GM18508 (cell line): ENCODE measurements around the gene SRGAP1.
"Not testable (repeated sequence)": the region's sequence is repeated elsewhere in the genome, so short reads cannot be mapped to it uniquely, and the experiment has no call there.

Experiments
- ATAC-seq: cut with Tn5 transposase; IDR thresholded peaks from one replicate; pipeline ENCODE4 v1.9.1; 2021; ENCODE audit warnings: moderate number of reproducible peaks; ENCODE audit not compliant: insufficient read depth, unreplicated experiment

Gene SRGAP1

GRCh38 chr12:64092507-64093196, 248.2 kb downstream of the SRGAP1 start:
- ATAC-seq, result no peak

DNA sequence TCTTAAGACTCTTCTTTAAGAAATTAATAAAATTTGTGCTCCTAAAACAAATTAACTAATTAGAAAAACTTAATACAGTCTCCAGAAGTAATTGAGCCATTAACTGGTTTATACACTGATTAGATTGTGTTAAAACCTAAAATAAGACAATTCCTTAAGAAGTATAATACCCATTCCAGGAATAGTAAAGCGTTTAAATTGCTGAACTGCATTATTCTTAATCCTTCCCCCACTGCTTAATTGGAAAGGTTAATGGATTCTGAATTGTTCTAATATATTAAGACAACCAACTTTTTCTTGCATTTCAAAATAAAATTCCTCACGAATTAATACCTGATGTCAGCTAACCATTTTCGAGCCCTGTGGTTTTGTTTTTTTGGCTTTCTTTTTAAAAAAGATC, 249.2 kb downstream of the SRGAP1 start:
- no peak for ATAC-seq

GRCh38 chr12:64097366-64098105, 253.0 kb downstream of the SRGAP1 start:
- ATAC-seq, result no peak

DNA sequence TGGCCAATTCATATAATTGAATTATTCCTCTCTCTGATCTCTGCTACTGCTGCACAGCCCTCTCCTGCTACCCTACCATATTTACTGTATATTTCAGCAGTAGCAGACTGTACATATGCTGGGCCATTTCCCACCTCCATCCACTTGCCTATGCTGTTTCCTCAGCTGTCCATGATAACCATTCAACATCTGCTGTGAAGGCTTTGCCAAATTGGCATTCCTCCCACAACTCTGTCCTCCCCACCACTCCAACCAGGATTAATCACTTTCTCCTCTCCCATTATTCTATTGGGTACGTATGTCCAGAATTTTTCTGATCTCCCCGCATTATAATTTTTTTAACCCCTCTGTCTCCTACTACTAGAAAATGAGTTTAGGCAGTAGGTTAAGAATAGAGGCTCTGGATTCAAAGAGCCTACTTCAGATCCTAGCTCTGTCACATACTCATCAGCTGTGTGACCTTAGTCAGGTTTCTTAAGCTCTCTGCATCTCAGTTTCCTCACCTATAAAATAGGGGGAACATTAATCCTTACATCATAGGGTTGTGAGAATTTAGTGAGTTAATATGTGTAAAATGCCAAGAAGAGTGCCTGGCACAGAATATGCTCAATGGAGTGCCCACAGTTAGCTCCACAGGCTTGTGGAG, 254.3 kb downstream of the SRGAP1 start:
- no peak for ATAC-seq

DNA sequence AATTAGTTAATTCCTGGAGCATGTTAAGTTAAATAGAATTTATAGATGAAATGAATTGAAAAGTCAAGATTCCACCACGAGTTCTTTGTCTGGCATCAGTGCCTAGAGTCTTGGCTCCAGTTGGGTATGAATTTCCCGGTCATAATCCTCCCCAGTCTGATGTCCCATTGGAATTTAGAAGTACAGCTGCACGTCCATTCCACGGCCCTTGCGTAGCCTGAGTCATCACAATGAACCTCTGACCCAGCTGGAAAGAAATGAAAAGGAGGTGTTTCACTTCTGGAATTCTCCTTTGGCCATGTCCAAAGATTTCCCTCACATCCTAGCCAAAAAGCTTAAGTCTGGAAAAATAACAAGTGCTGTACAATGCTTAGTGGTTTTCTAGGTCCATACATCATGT, 254.9 kb downstream of the SRGAP1 start:
- no peak for ATAC-seq

- ATAC-seq, result no peak
Measured at GRCh38 chr12:64102339-64102738, 257.8 kb downstream of the SRGAP1 start.

- ATAC-seq, result no peak
Measured at GRCh38 chr12:64103825-64104740, 259.6 kb downstream of the SRGAP1 start.

- no peak for ATAC-seq
Measured at GRCh38 chr12:64105026-64105425, 260.5 kb downstream of the SRGAP1 start.

DNA sequence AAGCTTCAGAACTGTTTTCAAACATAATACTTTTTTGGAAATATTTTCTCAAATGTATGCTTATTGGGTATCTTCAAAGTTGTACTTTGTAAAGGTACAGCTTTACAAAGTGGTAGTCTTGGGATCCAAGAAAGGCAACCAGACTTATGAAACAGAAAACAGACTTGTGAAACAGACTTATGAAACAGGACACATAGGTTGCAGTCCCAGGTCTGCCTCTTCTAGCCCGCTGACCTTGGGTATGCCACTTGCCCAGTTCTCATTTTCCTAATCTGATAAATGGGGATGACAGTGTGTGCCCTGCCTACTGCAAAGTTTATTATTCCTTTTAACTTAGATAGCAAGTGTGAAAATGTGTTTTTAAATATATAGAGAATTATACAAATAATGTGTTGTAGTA, 263.3 kb downstream of the SRGAP1 start:
- no peak for ATAC-seq

DNA sequence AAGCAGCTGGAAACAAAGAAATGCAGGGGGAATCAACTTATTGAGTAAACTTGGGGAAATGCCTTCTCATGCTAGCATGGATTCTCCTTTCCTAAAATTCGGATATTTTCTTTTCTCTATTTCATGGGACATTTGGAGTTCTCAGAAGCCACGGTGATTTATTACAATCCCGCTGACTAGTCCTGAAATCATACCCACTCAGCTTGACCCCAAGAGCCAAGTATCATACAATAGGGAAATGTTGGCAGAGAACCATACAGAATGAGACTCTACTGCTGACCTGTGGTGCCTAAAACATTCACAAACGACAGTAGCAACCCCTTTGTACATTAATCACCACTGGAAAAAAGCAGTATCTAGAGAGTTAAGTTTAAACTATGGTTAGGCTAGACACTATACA, 265.2 kb downstream of the SRGAP1 start:
- no peak for ATAC-seq

- no peak for ATAC-seq
Measured at GRCh38 chr12:64110864-64111263, 266.4 kb downstream of the SRGAP1 start.

DNA sequence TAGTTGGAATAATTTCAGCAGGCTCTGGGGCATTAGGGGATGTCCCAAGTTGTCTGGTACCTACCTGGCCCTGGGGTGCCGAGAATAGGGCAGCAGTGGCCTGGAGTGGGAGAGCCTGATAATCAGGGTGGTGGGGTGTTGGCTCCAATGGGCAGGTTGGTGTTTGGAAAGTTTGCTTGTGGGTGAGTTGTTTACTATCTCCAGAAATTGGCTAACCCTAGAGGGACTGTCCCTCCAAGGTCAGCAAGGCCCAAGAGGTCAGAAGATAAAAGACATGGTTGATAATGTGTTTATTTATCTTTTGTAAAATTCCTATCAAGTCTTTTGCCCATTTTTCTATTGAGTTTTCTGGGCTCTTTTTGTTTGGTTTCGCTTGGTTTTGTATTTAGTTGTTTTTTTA, 272.5 kb downstream of the SRGAP1 start:
- ATAC-seq, result no peak

- ATAC-seq, result no peak
Measured at GRCh38 chr12:64120568-64120967, 276.1 kb downstream of the SRGAP1 start.

DNA sequence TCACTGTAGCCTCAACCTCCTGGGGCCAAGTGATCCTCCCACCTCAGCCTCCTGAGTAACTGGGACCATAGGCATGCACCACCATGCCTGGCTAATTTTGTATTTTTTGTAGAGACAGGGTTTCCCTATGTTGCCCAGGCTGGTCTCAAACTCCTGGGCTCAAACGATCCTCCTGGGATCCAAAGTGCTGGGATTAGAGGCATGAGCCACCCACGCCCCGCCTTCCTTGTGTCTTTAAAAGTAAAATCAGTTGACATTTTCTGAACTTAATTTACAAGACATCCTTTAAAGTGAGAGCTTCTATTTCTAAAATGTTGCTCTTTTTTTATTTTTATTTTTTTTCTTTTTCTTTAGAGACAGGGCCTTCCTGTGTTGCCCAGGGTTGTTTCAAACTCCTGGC, 276.6 kb downstream of the SRGAP1 start:
- ATAC-seq, result not testable (repeated sequence)

DNA sequence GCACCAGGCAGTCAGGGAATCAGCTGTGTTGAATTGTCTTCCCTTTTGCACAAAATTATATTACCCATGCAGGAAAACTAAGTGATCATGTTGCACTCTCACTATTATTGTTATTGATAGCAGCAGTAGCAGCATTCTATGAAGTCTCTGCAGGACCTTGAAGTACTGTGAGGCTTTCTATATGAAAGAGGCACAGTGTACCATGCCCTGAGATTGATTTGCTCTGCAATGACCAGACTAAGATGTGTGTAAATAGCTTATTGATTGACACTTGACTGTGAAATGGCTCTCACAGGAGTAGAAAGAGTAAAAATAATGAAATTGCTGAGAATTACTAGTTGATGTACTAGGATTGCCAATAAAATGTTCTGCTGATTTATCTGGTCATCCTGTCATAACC, 277.7 kb downstream of the SRGAP1 start:
- ATAC-seq, result no peak

DNA sequence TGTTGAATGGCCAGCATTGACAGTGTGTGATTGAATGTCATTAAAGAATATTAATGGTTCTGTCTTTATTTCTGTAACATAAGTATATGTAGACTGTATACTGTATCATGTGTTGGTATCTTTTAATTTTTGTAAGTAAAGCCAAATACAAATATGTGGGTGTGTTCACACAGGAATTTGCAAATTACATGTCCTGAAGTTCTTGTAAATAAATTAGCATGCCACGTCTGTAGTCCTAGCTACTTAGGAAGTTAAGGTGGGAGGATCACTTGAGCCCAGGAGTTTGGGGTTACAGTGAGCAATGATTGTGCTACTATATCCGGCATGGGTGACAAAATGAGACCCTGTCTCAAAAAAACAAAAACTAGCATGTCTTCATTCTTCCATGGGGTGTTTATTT, 278.5 kb downstream of the SRGAP1 start:
- ATAC-seq, result no peak

DNA sequence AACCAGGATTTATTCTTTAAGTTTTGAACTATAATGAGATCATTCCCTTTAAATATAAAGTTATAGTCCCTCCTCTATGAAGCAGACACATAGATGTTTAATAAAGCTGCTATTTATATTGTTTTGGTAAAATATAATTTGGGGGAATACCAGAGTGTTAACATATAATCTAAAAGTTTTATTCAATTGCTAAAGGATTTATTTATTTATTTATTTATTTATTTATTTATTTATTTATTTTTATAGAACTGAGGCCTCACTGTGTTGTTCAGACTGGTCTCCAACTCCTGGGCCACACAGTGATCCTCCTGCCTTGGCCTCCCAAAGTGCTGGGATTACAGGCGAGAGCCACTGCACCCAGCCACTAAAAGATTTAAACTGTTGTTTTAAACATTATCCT, 278.9 kb downstream of the SRGAP1 start:
- no peak for ATAC-seq

GRCh38 chr12:64124511-64125197, 280.2 kb downstream of the SRGAP1 start:
- no peak for ATAC-seq

- no peak for ATAC-seq
Measured at GRCh38 chr12:64125913-64126312, 281.4 kb downstream of the SRGAP1 start.

GRCh38 chr12:64127811-64128210, 283.3 kb downstream of the SRGAP1 start:
- no peak for ATAC-seq
